Myocyte (in vitro differentiated cells): ENCODE data around the gene OR52I2. TPM values are rescaled to one million over a fixed set of nuclear protein-coding genes. Genes with fewer than 3 reads are reported as not detected.

ENCODE experiments used
- DNase-seq: peaks from one replicate; pipeline ENCODE4 v3.0.0-alpha.2; 2012; ENCODE audit warnings: low read depth
- total RNA-seq: library from RNA; depleted of rRNA; stranded (reverse); fragments of >200 nt; gene quantifications from 2 replicates; pipeline ENCODE4 v1.2.3, GENCODE V29; 2014

OR52I2 gene
- total RNA-seq, 1 donor from 2014 or later, result not detected

DNA sequence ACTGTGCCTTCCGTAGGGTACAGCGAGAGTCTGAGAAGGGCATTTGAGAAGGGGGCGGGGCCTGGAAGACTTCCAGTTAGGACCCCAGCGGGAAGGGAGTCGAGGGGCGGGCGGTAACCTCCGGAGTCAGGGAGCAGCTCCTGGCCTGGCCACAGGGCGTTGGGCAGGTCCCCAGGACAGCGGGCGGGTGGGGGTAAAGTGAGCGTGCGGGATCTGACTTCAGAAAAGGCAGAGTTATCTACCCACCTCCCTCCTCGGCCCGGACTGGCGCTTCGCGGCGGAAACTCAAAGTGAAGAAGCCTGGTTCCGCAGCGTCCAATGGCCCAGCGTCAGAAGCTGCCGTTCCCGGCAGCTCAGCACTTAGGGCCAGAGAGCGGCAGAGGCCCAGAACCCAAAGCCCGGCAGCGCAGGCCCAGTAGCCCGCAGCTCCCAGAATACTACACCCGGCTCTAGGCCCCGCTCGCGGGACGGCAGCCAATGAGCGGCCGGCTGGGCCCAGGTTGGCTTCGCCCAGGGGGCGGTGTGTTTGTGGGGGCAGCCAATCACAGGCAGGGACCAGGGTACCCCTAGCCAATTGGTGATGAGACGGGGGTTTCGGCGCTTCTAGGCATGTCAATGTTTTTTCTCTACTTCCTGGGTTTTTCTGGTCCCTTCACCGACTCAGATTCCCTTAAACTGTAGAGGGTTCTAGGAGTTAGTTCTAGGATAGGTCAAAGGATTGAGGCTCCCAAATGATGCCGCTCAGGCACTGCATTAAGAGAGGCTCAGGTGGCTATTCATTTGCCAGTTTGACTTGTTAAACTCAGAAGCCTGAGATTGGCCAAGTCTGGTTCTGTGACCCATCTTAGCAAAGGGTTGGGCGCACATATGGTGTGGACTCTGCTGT is 26.5 kb downstream of the OR52I2 start, which contains the start of gene TRIM68:
Gene TRIM68, minus strand, starts transcription at position 451 of the 886 bp plus-strand sequence. CDS start 2,727 bp downstream, outside the sequence.
- peak; percentile 98 for DNase-seq

GRCh38 chr11:4610258-4610935 is 28.9 kb downstream of the OR52I2 start:
- DNase-seq, result no peak

GRCh38 chr11:4611986-4612385 is 30.4 kb downstream of the OR52I2 start:
- DNase-seq, result no peak

- DNase-seq, result no peak
Observed at GRCh38 chr11:4615856-4616444, 34.4 kb downstream of the OR52I2 start.

- DNase-seq, result no peak
Observed at GRCh38 chr11:4619514-4619913, 38.0 kb downstream of the OR52I2 start.

DNA sequence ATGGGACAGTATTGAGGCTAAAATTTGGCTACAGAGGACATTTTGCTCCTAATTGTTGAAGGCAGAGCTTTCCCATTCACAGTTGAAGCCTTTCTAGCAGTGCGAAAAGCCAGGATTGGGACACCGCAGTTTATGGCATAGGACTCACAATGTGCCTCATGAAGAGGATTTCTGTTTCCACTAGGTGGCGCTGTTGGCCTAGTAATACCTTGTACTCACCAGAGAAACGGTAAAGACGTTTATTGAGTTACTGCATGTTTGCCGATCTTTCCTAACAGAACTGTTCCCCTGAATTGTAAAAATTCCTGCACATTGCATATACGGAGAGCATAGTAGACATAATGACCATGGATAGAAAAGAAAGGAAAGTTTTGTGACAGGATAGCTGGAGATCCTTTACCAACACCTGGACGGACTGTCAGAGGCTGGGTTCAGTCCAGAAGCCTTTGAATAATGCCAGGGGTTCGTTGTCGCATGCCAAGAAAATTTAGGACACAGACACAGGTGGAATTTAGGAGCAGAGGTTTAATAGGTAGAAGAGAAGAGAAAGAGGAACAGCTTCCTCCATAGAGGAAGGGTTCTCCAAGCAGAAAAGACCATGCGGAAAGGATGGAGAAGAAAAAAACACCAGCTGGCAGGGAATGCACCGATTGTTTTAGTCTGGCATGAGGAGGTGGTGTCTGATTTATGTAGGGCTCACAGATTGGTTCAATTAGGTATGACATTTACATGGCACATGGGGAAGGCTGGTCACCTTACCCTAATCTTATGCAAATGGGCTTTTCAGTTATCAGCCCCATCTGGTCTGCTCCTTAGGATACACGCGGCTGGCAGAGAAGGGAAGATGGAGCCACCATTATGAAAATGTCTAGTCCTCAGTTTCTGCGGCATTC is 44.9 kb downstream of the OR52I2 start:
- DNase-seq, result peak; percentile 70

DNA sequence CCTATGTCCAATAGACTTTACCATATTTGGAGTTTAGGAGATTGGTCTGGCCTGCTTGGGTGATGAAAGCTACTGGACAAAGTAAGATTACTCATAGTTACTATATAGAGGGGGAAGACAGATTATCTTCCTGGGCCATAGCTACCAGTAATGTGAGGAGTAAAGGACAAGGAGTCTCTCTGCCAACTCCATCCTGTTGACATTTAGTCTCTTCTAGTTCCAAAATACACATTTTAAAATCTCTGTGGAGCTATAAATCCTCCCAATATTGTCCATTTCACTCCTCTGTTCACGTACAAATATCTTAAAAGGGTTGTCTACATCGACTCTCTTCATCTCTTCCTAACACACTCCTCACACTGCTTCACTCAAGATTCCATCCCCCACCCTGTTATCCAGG is 54.6 kb downstream of the OR52I2 start:
- DNase-seq, result no peak

DNA sequence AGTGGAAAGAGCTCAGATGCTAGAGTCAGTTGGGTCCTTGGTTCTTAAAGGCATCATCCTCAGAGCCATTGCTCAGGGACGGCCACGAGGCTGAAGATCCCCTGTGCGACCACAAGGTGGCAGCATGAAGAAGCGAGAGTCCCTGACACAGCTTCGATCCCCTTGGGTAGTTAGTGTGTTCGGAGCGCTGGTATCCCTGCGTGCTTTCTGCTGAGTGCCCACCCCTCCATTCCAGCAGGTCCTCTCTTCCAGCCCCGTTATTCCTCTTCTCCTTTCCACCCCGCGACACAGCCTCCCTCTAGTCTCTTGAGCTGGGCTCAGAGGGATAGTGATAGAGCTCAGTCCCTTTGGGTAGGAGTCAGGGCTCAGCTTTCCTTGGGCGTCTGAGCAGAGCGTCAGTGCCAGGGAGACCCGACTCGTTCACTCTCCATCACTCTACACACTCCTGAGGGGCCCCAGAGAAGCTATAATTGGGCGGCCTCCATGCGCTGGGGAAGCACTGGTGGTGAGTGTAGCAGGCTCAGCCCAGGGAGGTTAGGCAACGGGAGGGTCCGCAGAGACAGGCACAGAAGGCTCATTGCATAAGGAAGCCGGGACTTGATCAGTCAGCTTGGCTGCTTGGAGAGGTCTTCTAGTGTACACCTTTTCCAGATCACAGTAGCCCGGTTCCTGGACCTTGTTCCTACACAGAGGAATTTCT is 55.6 kb downstream of the OR52I2 start, which contains the start of gene OR51D1:
Gene OR51D1, plus strand, starts transcription at position 516 of the 700 bp plus-strand sequence. CDS start 2,314 bp downstream, outside the sequence.
- DNase-seq, result peak; percentile 82

- DNase-seq, result no peak
Observed at GRCh38 chr11:4637662-4638047, 56.1 kb downstream of the OR52I2 start.

DNA sequence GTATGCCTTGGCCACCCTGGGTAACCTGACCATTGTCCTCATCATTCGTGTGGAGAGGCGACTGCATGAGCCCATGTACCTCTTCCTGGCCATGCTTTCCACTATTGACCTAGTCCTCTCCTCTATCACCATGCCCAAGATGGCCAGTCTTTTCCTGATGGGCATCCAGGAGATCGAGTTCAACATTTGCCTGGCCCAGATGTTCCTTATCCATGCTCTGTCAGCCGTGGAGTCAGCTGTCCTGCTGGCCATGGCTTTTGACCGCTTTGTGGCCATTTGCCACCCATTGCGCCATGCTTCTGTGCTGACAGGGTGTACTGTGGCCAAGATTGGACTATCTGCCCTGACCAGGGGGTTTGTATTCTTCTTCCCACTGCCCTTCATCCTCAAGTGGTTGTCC is 58.4 kb downstream of the OR52I2 start:
- no peak for DNase-seq

- no peak for DNase-seq
Observed at GRCh38 chr11:4641501-4641900, 60.0 kb downstream of the OR52I2 start.

DNA sequence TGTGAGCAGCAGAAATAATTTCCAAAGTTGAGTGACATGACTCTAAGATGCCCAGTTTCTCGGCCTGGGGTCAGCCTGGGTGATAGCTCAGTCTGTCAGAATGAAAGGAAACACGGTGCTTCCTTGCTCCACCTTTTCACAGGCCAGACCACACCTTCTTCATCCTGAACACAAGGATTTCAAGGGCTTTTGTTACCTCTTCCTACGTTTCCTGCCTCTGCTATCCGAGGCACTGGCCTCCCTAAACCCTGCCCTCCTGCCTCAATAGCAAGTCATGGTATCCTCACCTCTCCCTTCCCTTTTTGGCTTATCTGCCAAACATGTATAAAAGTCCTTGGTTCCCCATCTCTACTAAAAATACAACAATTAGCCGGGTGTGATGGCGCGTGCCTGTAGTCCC is 60.5 kb downstream of the OR52I2 start:
- no peak for DNase-seq

Other genes starting within 250 kb of the OR52I2 start
- gene OR52B4, start 213.4 kb upstream of the OR52I2 start, total RNA-seq, result not detected in 2 replicates
- gene TRIM21, start 188.0 kb upstream of the OR52I2 start, total RNA-seq, result 7.0 and 8.1 TPM in 2 replicates
- not detected in 2 replicates for gene OR52K2, start 132.4 kb upstream of the OR52I2 start, total RNA-seq
- not detected in 2 replicates for gene OR52K1, start 99.1 kb upstream of the OR52I2 start, total RNA-seq
- not detected in 2 replicates for gene OR52M1, start 36.6 kb upstream of the OR52I2 start, total RNA-seq
- gene OR52I1, start 12.3 kb downstream of the OR52I2 start, total RNA-seq, result not detected in 2 replicates
- gene TRIM68, start 26.5 kb downstream of the OR52I2 start, total RNA-seq, result 9.8 and 12.5 TPM in 2 replicates
- gene OR51D1, start 55.7 kb downstream of the OR52I2 start, total RNA-seq, result not detected in 2 replicates
- gene OR51E1, start 62.2 kb downstream of the OR52I2 start, total RNA-seq, result not detected in 2 replicates
- not detected in 2 replicates for gene OR51E2, start 116.1 kb downstream of the OR52I2 start, total RNA-seq
- not detected in 2 replicates for gene MMP26, start 123.0 kb downstream of the OR52I2 start, total RNA-seq
- not detected in 2 replicates for gene OR51F1, start 188.2 kb downstream of the OR52I2 start, total RNA-seq
- not detected in 2 replicates for gene OR52R1, start 222.6 kb downstream of the OR52I2 start, total RNA-seq
- not detected in 2 replicates for gene OR51F2, start 239.6 kb downstream of the OR52I2 start, total RNA-seq